Vagina (tissue), 2 donors: ENCODE data around the gene DCHS2.

Experiments used
- CTCF ChIP-seq, 3 experiments: fragments of 450-650 bp in 2 of 3; fragments of 200-600 bp in 1 of 3; sonication (generic) in 1 of 3; IDR thresholded peaks; one replicate each; pipeline ENCODE4 v1.5.1; 2017 to 2019; ENCODE audit warnings: antibody characterized with exemption in 3 of 3, mild to moderate bottlenecking in 2 of 3, moderate library complexity in 2 of 3
- POLR2A ChIP-seq, 2 donors: fragments of 450-650 bp; IDR thresholded peaks; one replicate each; pipeline ENCODE4 v1.6.1; 2017; ENCODE audit warnings: antibody characterized with exemption in 2 of 2, mild to moderate bottlenecking in 2 of 2, moderate library complexity in 2 of 2

GRCh38 chr4:154516318-154517029 lies 24.9 kb upstream of the DCHS2 start:
- TF ChIP-seq CTCF (IDR thresholded peaks at IDR 0.05) = no peak
- no peak for TF ChIP-seq POLR2A (IDR thresholded peaks at IDR 0.05)
